Trophoblast cell (in vitro differentiated cells and primary cell): Measurements from ENCODE around the gene HPCAL4. TPM values are rescaled to one million over a fixed set of nuclear protein-coding genes. Genes with fewer than 3 reads are reported as not detected.

Experiments used
- DNase-seq, 2 donors: peaks; one replicate each; pipeline ENCODE4 v3.0.0-alpha.2; 2016
- H2AFZ ChIP-seq: 2 replicates; pipeline ENCODE4 v1.6.1; 2013; ENCODE audit warnings: low read length, moderate library complexity, mild to moderate bottlenecking; ENCODE audit not compliant: insufficient read depth, poor library complexity
- H2AK5ac ChIP-seq: 2 replicates; pipeline ENCODE4 v1.6.1; 2013; ENCODE audit warnings: mild to moderate bottlenecking, low read length
- H2BK120ac ChIP-seq: 2 replicates; pipeline ENCODE4 v1.6.1; 2013; ENCODE audit warnings: low read length, mild to moderate bottlenecking, moderate library complexity; ENCODE audit not compliant: insufficient read depth, poor library complexity
- H2BK12ac ChIP-seq: 2 replicates; pipeline ENCODE4 v1.6.1; 2013; ENCODE audit warnings: mild to moderate bottlenecking, low read length, moderate library complexity
- H2BK5ac ChIP-seq: 2 replicates; pipeline ENCODE4 v1.6.1; 2013; ENCODE audit warnings: low read length, low read depth, moderate library complexity, mild to moderate bottlenecking; ENCODE audit not compliant: poor library complexity
- H3K14ac ChIP-seq: 2 replicates; pipeline ENCODE4 v1.6.1; 2013; ENCODE audit warnings: mild to moderate bottlenecking, low read length
- H3K18ac ChIP-seq: 2 replicates; pipeline ENCODE4 v1.6.1; 2013; ENCODE audit warnings: mild to moderate bottlenecking, low read length
- H3K23ac ChIP-seq: 2 replicates; pipeline ENCODE4 v1.6.1; 2013; ENCODE audit warnings: low read length
- H3K27ac ChIP-seq: 2 replicates; pipeline ENCODE4 v1.5.1; 2013; ENCODE audit warnings: low read depth, mild to moderate bottlenecking, inconsistent platforms, low read length, moderate library complexity
- H3K27me3 ChIP-seq: 2 replicates; pipeline ENCODE4 v1.6.1; 2013; ENCODE audit warnings: inconsistent platforms, mild to moderate bottlenecking, low read length, moderate library complexity; ENCODE audit not compliant: insufficient read depth
- H3K36me3 ChIP-seq, 2 experiments: 1 replicate in 1 of 2; 2 replicates in 1 of 2; pipeline ENCODE4 v1.6.1; 2013; ENCODE audit warnings: low read length in 2 of 2, mild to moderate bottlenecking in 2 of 2, moderate library complexity in 1 of 2; ENCODE audit not compliant: insufficient read depth in 2 of 2, control insufficient read depth in 1 of 2
- H3K4ac ChIP-seq: 2 replicates; pipeline ENCODE4 v1.6.1; 2013; ENCODE audit warnings: low read depth, mild to moderate bottlenecking, low read length, moderate library complexity
- H3K4me1 ChIP-seq, 2 experiments: 1 replicate in 1 of 2; 2 replicates in 1 of 2; pipeline ENCODE4 v1.6.1; 2013; ENCODE audit warnings: low read length in 2 of 2, mild to moderate bottlenecking in 2 of 2, moderate library complexity in 1 of 2; ENCODE audit not compliant: insufficient read depth in 2 of 2, control insufficient read depth in 1 of 2
- H3K4me2 ChIP-seq: 2 replicates; pipeline ENCODE4 v1.6.1; 2013; ENCODE audit warnings: inconsistent platforms, mild to moderate bottlenecking, low read length, moderate library complexity
- H3K4me3 ChIP-seq: 2 replicates; pipeline ENCODE4 v1.5.1; 2013; ENCODE audit warnings: mild to moderate bottlenecking, low read depth, low read length, inconsistent platforms
- H3K79me1 ChIP-seq: one replicate; pipeline ENCODE4 v1.6.1; 2013; ENCODE audit warnings: low read length
- H3K79me2 ChIP-seq: 2 replicates; pipeline ENCODE4 v1.6.1; 2013; ENCODE audit warnings: low read length, mild to moderate bottlenecking; ENCODE audit not compliant: control insufficient read depth, insufficient read depth, poor library complexity
- H3K9ac ChIP-seq: 2 replicates; pipeline ENCODE4 v1.6.1; 2013; ENCODE audit warnings: mild to moderate bottlenecking, low read length
- H3K9me3 ChIP-seq: 2 replicates; pipeline ENCODE4 v1.6.1; 2013; ENCODE audit warnings: low read depth, mild to moderate bottlenecking, control low read depth, inconsistent platforms, low read length; ENCODE audit not compliant: insufficient read depth
- H4K12ac ChIP-seq: 2 replicates; pipeline ENCODE4 v1.6.1; 2013; ENCODE audit warnings: low read depth, mild to moderate bottlenecking, low read length, moderate library complexity
- H4K8ac ChIP-seq: 2 replicates; pipeline ENCODE4 v1.6.1; 2013; ENCODE audit warnings: low read depth, mild to moderate bottlenecking, low read length, moderate library complexity
- H4K91ac ChIP-seq: one replicate; pipeline ENCODE4 v1.6.1; 2013; ENCODE audit warnings: low read depth, mild to moderate bottlenecking, low read length, moderate library complexity
- WGBS: extraction: QIAGEN DNeasy Blood & Tissue Kit; methylation state at CpG from one replicate; pipeline ENCODE4 v1.1.7; 2013; ENCODE audit warnings: missing lambda C conversion rate; ENCODE audit not compliant: insufficient read length, insufficient coverage; ENCODE audit errors: extremely low coverage; 5-methylcytosine and 5-hydroxymethylcytosine counted together
- polyA plus RNA-seq: library from polyadenylated mRNA; stranded (reverse); fragments of 200-250 nt; gene quantifications from 2 replicates; pipeline ENCODE4 v1.2.3, GENCODE V29; 2013

Gene HPCAL4
- 0.40 and 0.47 TPM in 2 replicates for polyA plus RNA-seq

DNA sequence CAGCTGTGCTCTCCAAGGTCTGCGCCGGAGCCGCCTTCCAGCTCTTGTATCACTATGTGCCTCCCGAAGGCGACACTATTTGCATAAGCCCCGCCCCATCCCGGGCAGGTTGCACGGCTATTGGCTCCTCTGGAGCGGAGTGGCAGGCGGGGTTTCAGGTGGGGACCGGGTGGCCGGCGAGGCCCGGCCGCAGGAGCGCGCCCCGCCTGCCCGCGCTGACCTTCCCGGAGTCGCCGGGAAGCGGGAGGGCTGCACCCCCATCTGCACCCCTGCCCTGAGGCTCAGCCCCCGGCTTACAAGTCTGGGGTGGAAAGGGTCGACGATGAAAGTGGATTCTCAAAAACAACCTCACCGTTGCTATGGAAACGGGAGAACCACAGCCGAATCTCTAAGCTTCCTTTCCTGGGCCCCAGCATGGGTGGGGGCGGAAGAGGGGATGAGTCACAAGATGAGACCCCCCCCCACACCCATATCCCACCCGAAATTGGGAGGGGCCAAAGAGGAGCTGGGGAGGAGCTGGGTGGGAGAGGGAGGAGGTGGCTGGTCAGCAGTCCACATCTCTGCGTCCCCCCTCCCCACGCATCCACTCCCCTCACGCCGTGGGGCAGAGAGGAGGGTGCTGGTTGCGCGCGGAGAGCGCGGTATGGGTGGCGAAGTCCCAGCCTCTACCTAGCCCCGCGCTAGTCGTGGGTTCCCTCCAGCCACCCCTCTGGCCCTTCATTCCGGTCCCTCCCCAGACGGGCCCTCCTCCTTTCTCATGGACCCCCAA lies at the start of gene HPCAL4:
HPCAL4 (minus strand) TSS at position 51 of the 769 bp plus-strand sequence. CDS start 6,830 bp downstream, outside the sequence.
- H3K27me3 ChIP-seq: peaks cover 52% of the 10 kb centered on the region
- H4K91ac ChIP-seq: no peak within 1 kb of the TSS
- H2AFZ ChIP-seq: peak within 1 kb of the TSS; percentile 24
- no peak within 1 kb of the TSS for H2BK120ac ChIP-seq
- no peak within 1 kb of the TSS for H4K8ac ChIP-seq
- WGBS: no CpG with 5 or more reads among the region's 47 CpGs
- DNase-seq: peak; percentile 86 to 91
- no peak within 1 kb of the TSS for H2BK5ac ChIP-seq
- H4K12ac ChIP-seq: no peak within 1 kb of the TSS
- no peak within 1 kb of the TSS for H3K4ac ChIP-seq
- H3K36me3 ChIP-seq: no peaks in the 10 kb centered on the region
- H3K9ac ChIP-seq: no peak within 1 kb of the TSS
- H3K18ac ChIP-seq: no peak within 1 kb of the TSS
- no peak within 1 kb of the TSS for H2AK5ac ChIP-seq
- no peaks in the 10 kb centered on the region for H3K79me2 ChIP-seq
- H3K79me1 ChIP-seq: no peaks in the 10 kb centered on the region
- H3K23ac ChIP-seq: no peak within 1 kb of the TSS
- no peak within 1 kb of the TSS for H3K27ac ChIP-seq
- peaks cover 11 to 12% of the 10 kb centered on the region in 2 experiments for H3K4me1 ChIP-seq
- no peak within 1 kb of the TSS for H3K14ac ChIP-seq
- H3K4me2 ChIP-seq: peak within 1 kb of the TSS; percentile 75
- H3K9me3 ChIP-seq: peaks cover 10% of the 10 kb centered on the region
- H3K4me3 ChIP-seq: no peak within 1 kb of the TSS
- H2BK12ac ChIP-seq: no peak within 1 kb of the TSS

DNA sequence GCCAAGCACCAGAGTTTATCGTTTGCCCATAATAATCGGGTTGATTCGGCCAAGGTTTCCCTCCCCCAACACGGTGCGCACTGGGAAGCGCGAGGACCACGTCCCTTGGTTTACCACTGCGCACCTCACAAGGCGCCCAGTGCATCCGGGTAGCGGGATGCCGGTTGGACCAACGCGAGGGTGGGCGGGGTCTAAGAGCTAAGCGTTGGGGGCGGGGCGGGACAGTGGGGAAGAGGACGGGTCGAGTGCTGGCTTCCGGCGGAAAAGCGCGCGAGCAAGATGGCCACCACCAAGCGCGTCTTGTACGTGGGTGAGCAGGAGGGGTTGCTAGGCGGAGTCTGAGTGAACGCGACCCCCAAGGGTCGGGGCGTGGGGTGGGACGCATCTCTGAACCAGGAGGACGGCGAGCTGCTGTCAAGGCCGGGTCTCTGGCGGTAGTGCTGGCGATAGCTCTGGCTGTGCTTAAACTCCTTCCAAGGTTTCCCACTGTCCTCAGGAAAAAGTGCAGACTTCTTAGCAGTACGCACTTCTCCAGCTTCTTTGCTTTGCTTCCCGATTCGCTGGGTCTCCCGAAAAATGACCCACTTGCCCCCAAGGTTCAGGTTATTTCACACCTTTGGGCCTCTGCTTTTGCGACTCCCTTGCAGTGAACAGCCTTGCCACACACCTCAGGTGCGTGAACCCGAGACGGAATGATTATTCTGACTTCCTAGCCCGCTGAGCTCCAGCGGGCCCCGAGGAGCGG lies 47.6 kb upstream of the HPCAL4 start, which contains the start of gene PPIE:
PPIE (plus strand) TSS at position 261 of the 745 bp plus-strand sequence; CDS start at position 280, 19 bp downstream.
- H3K18ac ChIP-seq: peak within 1 kb of the TSS; percentile 70
- peak within 1 kb of the TSS; percentile 54 for H3K4ac ChIP-seq
- peaks cover 3 to 12% of the 10 kb centered on the region in 2 experiments for H3K36me3 ChIP-seq
- H2BK12ac ChIP-seq: no peak within 1 kb of the TSS
- peak within 1 kb of the TSS; percentile 81 for H2AFZ ChIP-seq
- H4K12ac ChIP-seq: peak within 1 kb of the TSS; percentile 79
- H3K14ac ChIP-seq: peak within 1 kb of the TSS; percentile 87
- H3K27me3 ChIP-seq: no peaks in the 10 kb centered on the region
- peak within 1 kb of the TSS; percentile 81 for H3K4me2 ChIP-seq
- peaks cover 2% of the 10 kb centered on the region for H3K9me3 ChIP-seq
- peak within 1 kb of the TSS; percentile 81 for H3K9ac ChIP-seq
- no peak within 1 kb of the TSS for H3K27ac ChIP-seq
- DNase-seq: peak; percentile 90 to 93
- H2BK5ac ChIP-seq: no peak within 1 kb of the TSS
- peak within 1 kb of the TSS; percentile 78 for H4K91ac ChIP-seq
- peak within 1 kb of the TSS; percentile 97 for H3K4me3 ChIP-seq
- peaks cover 4% of the 10 kb centered on the region for H3K79me2 ChIP-seq
- WGBS: no CpG with 5 or more reads among the region's 52 CpGs
- H3K4me1 ChIP-seq: peaks cover 6 to 7% of the 10 kb centered on the region in 2 experiments
- H3K23ac ChIP-seq: no peak within 1 kb of the TSS
- H2AK5ac ChIP-seq: no peak within 1 kb of the TSS
- peaks cover 4% of the 10 kb centered on the region for H3K79me1 ChIP-seq
- H2BK120ac ChIP-seq: peak within 1 kb of the TSS; percentile 26
- H4K8ac ChIP-seq: peak within 1 kb of the TSS; percentile 96

GRCh38 chr1:39737546-39738169 lies 46.4 kb upstream of the HPCAL4 start:
- H3K79me2 ChIP-seq: peaks cover 4% of the 10 kb centered on the region
- H2AK5ac ChIP-seq: no peak overlapping the region
- H3K4me2 ChIP-seq: no peak overlapping the region
- H3K36me3 ChIP-seq: peaks cover 2 to 6% of the 10 kb centered on the region in 2 experiments
- no peak overlapping the region for H3K18ac ChIP-seq
- H3K4me3 ChIP-seq: no peak overlapping the region
- no peak overlapping the region for H2AFZ ChIP-seq
- H3K79me1 ChIP-seq: peaks cover 4% of the 10 kb centered on the region
- DNase-seq: no peak
- no peak overlapping the region for H4K8ac ChIP-seq
- no peak overlapping the region for H3K9ac ChIP-seq
- H3K4me1 ChIP-seq: peaks cover 6 to 7% of the 10 kb centered on the region in 2 experiments
- no peak overlapping the region for H2BK120ac ChIP-seq
- no peak overlapping the region for H4K91ac ChIP-seq
- H3K9me3 ChIP-seq: peaks cover 2% of the 10 kb centered on the region
- no peaks in the 10 kb centered on the region for H3K27me3 ChIP-seq
- no peak overlapping the region for H4K12ac ChIP-seq
- WGBS: no CpG with 5 or more reads among the region's 9 CpGs
- no peak overlapping the region for H2BK12ac ChIP-seq
- H3K14ac ChIP-seq: no peak overlapping the region
- no peak overlapping the region for H2BK5ac ChIP-seq
- H3K23ac ChIP-seq: no peak overlapping the region
- H3K4ac ChIP-seq: no peak overlapping the region
- no peak overlapping the region for H3K27ac ChIP-seq

GRCh38 chr1:39735731-39736130 lies 44.5 kb upstream of the HPCAL4 start:
- no peak overlapping the region for H3K23ac ChIP-seq
- no peak overlapping the region for H2BK5ac ChIP-seq
- H4K91ac ChIP-seq: no peak overlapping the region
- H3K9ac ChIP-seq: no peak overlapping the region
- WGBS: no CpG with 5 or more reads among the region's 3 CpGs
- no peak overlapping the region for H3K4me3 ChIP-seq
- no peak overlapping the region for H4K8ac ChIP-seq
- no peak overlapping the region for H2BK120ac ChIP-seq
- no peaks in the 10 kb centered on the region for H3K36me3 ChIP-seq
- H3K18ac ChIP-seq: no peak overlapping the region
- H3K4ac ChIP-seq: no peak overlapping the region
- no peak overlapping the region for H3K14ac ChIP-seq
- peaks cover 4% of the 10 kb centered on the region for H3K79me1 ChIP-seq
- H3K27ac ChIP-seq: no peak overlapping the region
- no peak overlapping the region for H2BK12ac ChIP-seq
- no peak overlapping the region for H2AK5ac ChIP-seq
- peaks cover 6 to 7% of the 10 kb centered on the region in 2 experiments for H3K4me1 ChIP-seq
- H3K79me2 ChIP-seq: peaks cover 4% of the 10 kb centered on the region
- no peaks in the 10 kb centered on the region for H3K27me3 ChIP-seq
- H4K12ac ChIP-seq: no peak overlapping the region
- DNase-seq: no peak
- no peak overlapping the region for H3K4me2 ChIP-seq
- peaks cover 2% of the 10 kb centered on the region for H3K9me3 ChIP-seq
- H2AFZ ChIP-seq: no peak overlapping the region
